G401 (cell line): ENCODE measurements around the gene LRRC37A3. TPM values are rescaled to one million over a fixed set of nuclear protein-coding genes. Genes with fewer than 3 reads are reported as not detected.
"Not testable (repeated sequence)": the region's sequence is repeated elsewhere in the genome, so short reads cannot be mapped to it uniquely, and the experiment has no call there.

Experiments used
- DNase-seq: peaks from one replicate; pipeline ENCODE4 v3.0.0-alpha.2; 2015; ENCODE audit warnings: low spot score
- in situ Hi-C: cut with HindIII; loops from 2 replicates; pipeline ENCODE4 v1.10.0; 2016; ENCODE audit warnings: low sequenced_read_pairs, mixed read lengths
- total RNA-seq: library from RNA; depleted of rRNA; stranded (reverse); fragments of >200 nt; shearing (Covaris generic); gene quantifications from 2 replicates; pipeline ENCODE4 v1.2.3, GENCODE V29; 2014; rRNA removed

The LRRC37A3 gene
- 4.6 and 4.7 TPM in 2 replicates for total RNA-seq

DNA sequence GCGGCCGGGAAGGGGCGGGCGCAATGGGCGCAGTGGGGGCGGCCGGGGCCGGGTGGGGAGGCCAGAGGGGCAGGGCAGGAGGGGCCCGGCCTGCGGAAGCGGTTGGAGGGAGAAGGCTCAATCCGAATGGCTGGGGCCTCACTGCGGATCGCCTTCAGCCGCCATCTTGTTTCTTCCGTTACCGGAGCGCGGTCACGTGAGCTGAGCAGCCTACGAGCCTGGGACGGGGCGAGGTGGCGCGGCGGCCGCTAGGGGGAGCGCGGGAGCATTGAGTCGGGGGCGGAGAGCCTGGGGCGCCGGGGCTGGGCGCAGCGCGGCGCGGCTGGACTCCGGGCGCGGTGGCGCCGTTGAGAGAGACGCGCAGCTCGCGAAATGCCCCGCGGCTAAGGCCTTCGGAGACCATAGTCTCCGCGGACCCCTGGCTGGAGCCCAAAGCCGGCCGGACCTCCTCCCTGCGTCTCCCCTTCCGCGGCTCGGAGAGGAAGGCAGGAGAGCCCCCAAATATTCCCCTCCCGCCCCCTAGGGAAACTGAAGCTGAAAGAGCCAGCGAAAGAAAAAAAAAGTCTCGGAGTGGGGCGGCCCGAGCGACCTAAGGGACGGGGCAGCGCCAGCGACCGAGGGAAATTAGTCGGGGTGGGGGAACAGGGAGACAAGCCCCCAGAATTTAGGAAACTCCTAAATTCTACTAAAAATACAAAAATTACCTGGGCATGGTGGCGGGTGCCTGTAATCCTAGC, at the start of gene LRRC37A3:
LRRC37A3 (minus strand) TSS at position 190 of the 737 bp plus-strand sequence. CDS start 22,221 bp downstream, outside the sequence.
- peak; percentile 95 for DNase-seq
- in situ Hi-C loops = not testable (repeated sequence)

DNA sequence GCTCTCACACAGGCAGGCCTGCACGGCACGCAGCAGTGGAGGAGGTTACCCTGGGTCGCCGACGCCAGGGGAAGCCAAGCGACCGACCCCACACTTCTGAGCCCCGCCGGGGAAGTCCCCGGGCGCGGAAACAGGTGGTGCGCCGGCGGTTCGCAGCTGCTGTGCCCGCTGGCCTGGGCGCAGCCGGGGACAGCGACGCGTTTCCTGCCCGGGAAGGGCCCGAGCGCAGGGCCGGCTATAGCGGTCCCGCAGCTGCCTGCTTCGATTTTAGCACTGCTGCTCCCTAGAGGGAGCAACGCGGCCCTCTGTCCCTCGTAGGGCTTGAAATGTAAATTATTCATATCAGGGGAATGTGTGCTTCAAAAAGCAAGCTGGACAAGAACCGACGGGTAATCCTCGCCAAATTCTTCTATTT, 46.6 kb upstream of the LRRC37A3 start:
- peak; percentile 38 for DNase-seq
- in situ Hi-C loops = not testable (repeated sequence)

DNA sequence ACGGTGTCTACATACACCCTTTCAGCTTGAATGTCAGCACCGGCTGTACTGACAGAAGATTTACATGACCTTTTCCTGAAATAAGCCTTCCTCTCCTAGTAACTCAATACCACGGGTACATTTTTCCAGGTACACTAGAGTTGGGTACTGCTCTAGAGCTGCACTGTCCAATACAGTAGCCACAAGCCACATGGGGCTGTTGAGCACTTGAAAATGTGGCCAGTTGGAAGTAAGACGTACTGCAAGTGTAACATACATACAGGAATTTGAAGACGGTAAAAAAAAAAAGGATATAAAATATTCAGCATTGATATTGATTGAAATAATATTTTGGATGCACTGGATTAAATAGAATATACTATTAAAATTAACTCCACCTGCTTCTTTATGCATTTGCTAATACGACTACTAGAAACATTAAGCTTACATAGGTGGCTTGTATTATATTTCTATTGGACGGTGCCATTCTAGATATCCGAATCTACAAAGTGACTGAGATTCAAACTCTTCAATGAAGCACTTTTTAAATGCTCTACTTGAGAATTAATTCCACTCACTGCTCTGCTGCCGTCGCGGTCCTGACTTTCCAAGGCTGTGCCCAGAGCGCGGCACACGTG, 46.1 kb upstream of the LRRC37A3 start:
- in situ Hi-C loops, DNase-seq: not testable (repeated sequence)

DNA sequence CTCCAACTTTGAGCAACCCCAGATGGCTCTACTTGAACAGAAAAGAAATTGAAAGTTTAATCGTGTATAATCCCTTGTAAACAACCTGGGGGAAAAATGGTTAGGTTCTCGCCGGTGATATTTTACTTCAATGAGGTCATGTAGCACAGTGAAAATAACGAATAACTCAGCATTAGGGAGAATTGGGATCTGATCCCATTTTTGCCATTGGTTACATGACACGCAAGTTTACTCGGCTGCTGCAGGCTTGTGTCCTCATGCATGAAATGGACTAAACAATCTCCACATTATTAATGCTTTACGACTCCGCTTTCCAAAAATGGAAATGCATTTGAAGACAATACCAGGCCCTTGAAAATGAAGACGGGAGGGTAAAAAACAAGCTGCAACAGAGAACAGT, 45.5 kb upstream of the LRRC37A3 start:
- in situ Hi-C loops = no loop called here
- DNase-seq = peak; percentile 41

DNA sequence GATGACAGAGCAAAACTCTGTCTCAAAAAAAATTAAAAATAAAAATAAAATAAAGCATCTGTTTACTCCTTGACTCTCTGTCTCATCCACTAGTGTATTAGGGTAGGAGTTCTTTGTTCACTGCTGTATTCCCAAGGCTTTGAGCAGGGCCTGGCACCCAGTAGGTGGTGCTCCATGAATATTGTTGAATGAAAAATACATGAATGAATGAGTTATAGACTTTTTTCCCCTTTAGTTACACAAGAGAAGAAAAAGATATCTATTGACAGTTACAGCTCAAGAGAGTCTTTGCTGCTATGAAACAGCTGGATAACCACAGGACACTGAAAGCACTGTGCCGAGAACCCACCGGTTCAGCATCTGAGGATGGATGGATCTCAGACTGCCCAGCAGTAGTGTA, 44.5 kb upstream of the LRRC37A3 start:
- in situ Hi-C loops, DNase-seq: not testable (repeated sequence)

DNA sequence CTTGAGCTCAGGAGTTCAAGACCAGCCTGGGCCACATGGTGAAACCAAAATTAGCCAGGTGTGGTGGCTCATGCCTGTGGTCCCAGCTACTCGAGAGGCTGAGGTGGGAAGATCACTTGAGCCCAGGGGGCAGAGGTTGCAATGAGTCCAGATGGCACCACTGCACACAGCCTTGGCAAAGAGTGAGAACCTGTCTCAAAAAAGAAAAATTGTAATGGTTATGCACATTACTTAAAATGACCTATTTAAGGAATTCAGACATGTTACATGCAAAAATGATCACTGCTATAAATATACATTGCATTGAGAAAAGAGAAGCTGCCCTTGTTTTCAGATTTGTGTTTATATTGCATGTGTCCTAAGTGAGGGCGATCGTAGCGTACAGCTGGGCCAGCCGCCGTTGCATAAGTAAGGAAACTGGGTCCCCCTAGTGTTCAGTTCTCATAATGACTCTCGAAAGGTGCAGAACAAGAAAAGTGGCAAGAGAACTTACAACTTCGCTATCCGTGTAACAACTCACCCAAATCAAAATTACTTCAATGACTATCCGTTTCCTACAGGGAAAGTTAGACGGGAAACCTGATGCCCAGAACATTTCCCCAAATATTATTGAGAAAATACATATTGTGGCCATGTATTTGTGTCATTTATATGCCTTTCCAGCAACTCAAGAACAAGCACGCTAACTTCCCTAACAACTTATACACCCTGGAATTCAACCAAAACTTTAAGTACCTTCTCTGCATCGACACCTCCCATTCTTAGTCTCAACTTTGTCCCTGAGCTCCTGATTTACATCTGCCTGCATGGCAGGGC, 42.5 kb upstream of the LRRC37A3 start:
- DNase-seq = peak; percentile 82
- in situ Hi-C loops = not testable (repeated sequence)

DNA sequence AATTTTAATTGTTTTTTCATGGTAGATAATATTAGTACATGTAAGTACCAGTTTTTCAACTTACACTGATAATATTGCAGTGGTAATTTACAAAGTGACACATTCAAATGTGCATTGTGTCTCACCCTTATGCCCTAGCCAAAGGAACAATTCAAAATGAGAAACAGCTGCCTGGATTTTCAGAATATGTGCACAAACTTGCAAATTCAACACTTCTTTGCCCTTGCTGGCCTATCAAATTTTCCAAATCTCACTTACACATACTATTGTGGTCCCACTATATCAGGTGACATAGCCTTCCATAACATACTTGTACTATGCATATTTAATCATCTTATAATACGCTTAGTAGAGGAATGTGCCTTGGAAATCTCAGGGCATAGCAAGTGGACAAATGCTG, 32.6 kb upstream of the LRRC37A3 start:
- no peak for DNase-seq
- in situ Hi-C loops = no loop called here

DNA sequence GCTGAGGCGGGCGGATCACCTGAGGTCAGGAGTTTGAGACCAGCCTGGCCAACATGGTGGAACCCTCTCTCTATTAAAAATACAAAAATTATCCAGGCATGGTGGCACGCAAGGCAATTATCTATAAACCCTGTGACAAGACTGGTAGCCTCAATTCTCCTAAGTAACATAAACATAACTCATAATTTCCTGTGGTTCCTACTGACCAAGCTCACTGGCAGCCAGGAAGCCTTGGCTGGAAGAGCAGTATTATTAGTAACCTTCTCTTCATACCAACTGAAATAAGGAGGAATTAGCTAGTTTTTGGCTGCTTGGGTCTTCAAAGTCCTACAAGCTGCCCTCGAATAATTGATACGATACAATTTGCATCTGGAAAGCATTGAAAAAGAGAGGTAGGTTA, 31.6 kb upstream of the LRRC37A3 start:
- DNase-seq = no peak
- in situ Hi-C loops = no loop called here

DNA sequence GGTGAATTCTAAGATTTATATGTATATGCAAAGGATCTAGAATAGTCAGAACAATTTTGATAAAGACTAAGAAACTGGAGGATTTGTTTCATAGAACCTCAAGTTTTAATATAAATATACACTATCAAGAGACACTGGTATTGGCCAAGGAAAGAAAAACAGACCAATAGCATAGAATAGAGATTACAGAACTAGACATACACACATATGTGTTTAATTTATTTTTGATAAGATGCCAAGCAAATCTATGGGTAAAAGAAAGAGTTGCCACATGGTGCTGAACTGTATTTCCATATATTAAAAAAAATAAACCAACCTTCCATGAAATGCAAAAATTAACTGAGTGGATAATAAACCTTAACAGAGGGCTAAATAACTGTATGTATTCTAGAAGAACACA, 27.9 kb upstream of the LRRC37A3 start:
- no peak for DNase-seq
- in situ Hi-C loops = no loop called here

DNA sequence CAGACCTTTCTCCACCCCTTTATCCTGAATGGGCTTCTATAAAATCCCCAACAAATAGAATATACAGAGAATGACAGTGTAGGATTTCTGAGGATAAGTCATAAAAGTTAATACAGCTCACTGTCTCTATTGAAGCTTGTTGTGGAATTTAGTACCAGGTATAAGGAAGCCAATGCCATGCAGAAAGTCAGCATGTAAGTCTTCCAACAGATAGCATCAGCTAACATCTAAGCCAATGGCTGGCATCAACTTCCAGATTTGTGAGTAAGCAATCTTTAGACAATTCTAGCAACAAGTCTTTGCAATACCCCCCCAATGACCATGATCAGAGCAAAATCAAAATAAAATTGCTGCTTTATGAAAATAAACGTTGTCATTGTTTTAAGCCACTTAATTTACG, 22.5 kb upstream of the LRRC37A3 start:
- in situ Hi-C loops = no loop called here
- DNase-seq = no peak

DNA sequence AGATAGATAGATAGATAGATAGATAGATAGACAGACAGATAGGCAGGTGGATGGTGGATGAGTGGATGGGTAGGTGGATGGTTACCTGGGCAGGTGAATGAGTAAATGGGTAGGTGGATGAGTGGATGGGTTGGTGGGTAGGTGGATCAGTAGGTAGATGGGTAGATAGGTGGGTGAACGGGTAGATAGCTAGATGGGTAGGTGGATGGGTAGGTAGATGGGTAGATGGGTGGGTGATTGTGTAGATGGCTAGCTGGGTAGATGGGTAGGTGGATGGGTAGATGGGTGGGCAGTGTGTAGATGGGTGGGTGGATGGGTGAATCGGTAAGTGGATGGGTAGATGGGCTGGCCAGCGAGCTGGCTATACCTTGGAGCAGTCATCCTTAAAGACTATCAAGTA, 21.8 kb upstream of the LRRC37A3 start:
- in situ Hi-C loops = no loop called here
- no peak for DNase-seq

DNA sequence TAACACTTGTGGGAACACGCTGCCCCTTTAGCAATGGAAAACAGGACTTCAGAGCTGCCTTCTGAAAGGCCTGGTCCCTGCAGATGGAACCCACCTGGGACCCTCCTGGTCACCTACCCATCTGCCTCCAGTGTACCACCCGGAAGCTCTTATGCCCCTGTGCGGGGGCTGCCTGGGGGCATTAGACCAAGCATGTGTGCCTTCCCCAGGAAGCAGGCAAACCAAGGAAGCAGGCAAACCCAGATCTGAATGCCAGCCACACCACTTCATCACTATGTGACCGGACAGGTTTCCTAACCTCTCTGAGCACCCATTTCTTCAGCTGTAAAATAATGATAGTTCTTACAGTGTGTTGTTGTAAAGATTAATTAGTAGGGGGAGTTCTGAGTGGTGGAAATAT, 20.8 kb upstream of the LRRC37A3 start:
- in situ Hi-C loops = no loop called here
- no peak for DNase-seq

DNA sequence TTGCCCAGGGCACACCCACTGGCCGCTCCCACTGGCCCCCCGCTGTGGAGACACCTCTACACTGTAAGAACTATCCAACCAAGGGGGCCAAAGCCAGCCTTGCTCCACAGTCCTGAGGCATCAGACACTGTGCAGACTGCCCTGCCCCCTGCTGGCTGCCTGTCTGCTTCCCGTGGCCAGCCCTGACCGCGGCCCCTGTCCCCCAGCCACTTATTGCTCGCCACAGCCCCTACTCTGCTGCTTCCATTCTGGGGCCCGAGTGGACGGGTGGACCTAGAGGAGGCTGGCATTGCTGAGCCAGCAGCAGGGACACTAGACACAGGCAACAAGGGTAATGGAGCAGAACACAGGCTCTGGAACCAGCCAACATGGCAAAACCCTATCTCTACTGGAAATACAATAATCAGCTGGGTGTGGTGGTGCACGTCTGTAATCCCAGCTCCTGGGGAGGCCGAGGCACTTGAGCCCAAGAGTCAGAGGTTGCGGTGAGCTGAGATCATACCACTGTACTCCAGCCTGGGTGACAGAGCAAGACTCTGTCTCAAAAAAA, 19.7 kb upstream of the LRRC37A3 start:
- in situ Hi-C loops = no loop called here
- DNase-seq = no peak

DNA sequence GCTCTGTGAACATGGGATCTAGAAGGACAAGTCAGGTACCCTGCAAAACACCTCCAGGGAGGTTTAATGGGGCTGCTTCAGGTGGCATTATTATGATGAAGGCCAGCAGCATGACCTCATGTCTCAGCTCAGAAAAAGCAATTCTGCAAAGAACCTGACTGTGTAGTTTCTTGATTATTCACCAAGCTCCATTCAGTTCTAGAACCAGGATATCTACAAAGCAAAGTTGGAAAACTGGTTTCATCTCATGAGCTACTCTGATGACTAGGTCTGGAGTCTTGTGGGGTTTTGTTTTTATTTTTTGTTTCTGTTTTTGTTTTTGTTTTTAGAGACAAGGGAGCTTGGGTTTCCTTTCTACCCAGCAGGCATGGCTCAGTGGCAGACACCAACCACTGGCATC, 19.0 kb upstream of the LRRC37A3 start:
- no peak for DNase-seq
- in situ Hi-C loops = no loop called here

DNA sequence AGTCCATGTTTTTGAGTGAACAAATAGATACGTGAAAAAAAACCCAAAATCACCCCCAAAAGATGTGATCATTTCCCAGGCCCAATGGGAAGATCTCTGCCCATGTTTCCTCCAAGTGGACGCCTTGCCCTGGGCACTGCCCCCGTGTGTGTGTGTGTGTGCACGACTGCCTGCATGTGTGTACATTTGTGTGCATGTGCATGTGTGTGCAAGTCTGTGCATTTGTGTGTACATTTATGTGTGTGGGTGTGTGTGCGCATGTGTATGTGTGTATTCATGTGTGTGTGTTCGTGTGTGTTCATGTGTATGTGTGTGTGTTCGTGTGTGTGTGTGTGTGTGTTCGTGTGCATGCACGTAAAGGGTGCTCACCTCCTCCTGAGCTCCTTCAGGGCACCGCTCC, 16.8 kb upstream of the LRRC37A3 start:
- in situ Hi-C loops = no loop called here
- DNase-seq = no peak

DNA sequence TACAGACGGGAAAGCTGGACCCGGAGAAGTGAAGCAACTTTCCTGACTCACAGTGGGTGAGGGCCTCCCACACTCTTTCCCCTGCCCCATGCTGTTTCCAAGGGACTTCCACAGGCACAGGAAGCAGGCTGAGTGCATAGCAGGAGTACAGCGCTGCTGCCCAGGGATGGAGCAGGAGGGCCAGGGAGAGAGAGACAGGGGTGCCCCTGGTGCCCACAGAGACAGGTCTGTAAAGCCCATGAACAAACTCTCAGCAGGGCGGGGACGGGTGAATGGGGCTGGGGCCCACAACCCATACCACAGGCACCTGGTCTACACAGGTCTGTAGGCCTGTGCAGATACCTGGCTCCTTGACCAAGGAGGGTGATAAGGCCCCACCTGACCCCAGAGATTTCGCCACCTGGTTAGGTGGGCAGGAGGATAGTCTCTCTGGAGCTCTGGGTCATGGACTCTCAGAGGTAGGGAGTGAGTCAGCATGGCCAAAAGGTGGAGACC, 15.1 kb upstream of the LRRC37A3 start:
- DNase-seq, in situ Hi-C loops: not testable (repeated sequence)

DNA sequence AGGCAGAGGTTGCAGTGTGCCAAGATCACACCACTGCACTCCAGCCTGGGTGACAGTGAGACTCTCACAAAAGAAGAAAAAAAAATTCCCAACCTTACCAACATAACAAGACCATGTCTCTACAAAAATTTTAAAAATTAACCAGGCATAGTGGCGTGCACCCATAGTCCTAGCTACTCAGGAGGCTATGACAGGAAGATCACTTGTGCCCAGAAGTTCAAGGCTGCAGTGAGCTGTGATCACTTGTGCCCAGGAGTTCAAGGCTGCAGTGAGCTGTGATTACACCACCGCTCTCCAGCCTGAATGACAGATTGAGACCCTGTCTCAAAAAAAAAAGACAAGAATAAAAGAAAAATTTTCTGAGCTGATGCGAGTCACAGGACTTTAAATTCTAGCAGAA, 13.6 kb upstream of the LRRC37A3 start:
- in situ Hi-C loops, DNase-seq: not testable (repeated sequence)

DNA sequence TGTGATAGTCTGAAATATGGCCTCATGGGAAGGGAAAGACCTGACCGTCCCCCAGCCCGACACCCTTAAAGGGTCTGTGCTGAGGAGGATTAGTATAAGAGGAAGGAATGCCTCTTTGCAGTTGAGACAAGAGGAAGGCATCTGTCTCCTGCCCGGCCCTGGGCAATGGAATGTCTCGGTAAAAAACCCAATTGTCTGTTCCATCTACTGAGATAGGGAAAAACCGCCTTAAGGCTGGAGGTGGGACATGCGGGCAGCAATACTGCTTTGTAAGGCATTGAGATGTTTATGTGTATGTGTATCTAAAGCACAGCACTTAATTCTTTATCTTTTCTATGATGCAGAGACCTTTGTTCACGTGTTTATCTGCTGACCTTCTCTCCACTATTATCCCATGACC, 11.1 kb upstream of the LRRC37A3 start:
- in situ Hi-C loops, DNase-seq: not testable (repeated sequence)

DNA sequence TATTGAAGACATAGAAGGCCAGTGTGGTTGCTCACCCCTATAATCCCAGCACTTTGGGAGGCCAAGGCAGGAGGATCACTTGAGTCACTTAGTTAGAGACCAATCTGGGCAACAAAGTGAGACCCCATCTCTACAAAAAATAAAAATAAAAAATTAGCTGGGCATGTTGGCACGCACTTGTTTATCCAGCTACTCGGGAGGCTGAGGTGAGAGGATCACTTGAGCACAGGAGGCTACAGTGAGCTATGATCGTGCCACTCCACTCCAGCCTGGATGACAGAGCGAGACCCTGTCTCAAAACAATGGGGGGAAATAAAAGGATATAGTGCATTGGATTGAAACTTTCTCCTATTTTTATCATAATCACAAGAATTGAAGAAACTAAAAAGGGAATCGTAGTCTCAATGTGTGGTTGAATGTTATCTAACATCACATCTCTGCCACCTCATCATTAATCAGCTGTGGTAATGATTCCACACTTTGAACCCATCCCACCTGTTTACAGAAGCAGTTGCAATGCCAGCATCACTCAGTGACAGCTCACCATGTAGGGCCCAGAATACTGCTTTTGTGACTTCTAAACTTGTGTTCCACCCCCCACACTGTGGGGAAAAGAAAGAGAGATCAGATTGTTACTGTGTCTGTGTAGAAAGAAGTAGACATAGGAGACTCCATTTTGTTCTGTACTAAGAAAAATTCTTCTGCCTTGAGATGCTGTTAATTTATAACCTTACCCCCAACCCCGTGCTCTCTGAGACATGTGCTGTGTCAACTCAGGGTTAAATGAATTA, 10.3 kb upstream of the LRRC37A3 start:
- DNase-seq, in situ Hi-C loops: not testable (repeated sequence)
